HG03575 (cell line): ENCODE results near the gene GREB1L.
"Not testable (repeated sequence)": the region's sequence is repeated elsewhere in the genome, so short reads cannot be mapped to it uniquely, and the experiment has no call there.

Experiments used
- ATAC-seq: cut with Tn5 transposase; IDR thresholded peaks from one replicate; pipeline ENCODE4 v1.9.1; 2021; ENCODE audit not compliant: unreplicated experiment, insufficient number of reproducible peaks, low FRiP score; ENCODE audit errors: extremely low read depth

The GREB1L gene

GRCh38 chr18:21242141-21242779, at the start of gene GREB1L:
GREB1L (plus strand) TSS chr18:21242232; CDS start chr18:21383519, 141,287 bp downstream.
- no peak for ATAC-seq

GRCh38 chr18:21192308-21192624, 49.8 kb upstream of the GREB1L start:
- no peak for ATAC-seq

GRCh38 chr18:21194871-21195771, 46.9 kb upstream of the GREB1L start:
- ATAC-seq = no peak

GRCh38 chr18:21196426-21196825, 45.6 kb upstream of the GREB1L start:
- ATAC-seq = no peak

- no peak for ATAC-seq
Measured at GRCh38 chr18:21203126-21203525, 38.9 kb upstream of the GREB1L start.

- ATAC-seq = no peak
Measured at GRCh38 chr18:21203542-21204241, 38.3 kb upstream of the GREB1L start.

GRCh38 chr18:21205695-21206094, 36.3 kb upstream of the GREB1L start:
- ATAC-seq = no peak

- no peak for ATAC-seq
Measured at GRCh38 chr18:21210278-21210677, 31.8 kb upstream of the GREB1L start.

- ATAC-seq = no peak
Measured at GRCh38 chr18:21210784-21211183, 31.2 kb upstream of the GREB1L start.

GRCh38 chr18:21214409-21214808, 27.6 kb upstream of the GREB1L start:
- not testable (repeated sequence) for ATAC-seq

GRCh38 chr18:21215490-21215889, 26.5 kb upstream of the GREB1L start:
- ATAC-seq = no peak

- no peak for ATAC-seq
Measured at GRCh38 chr18:21218862-21219261, 23.2 kb upstream of the GREB1L start.

GRCh38 chr18:21230436-21230835, 11.6 kb upstream of the GREB1L start:
- ATAC-seq = no peak

- ATAC-seq = no peak
Measured at GRCh38 chr18:21241301-21242048, 557 bp upstream of the GREB1L start.

- no peak for ATAC-seq
Measured at GRCh38 chr18:21242780-21243401, 859 bp downstream of the GREB1L start.

GRCh38 chr18:21254576-21254975, 12.5 kb downstream of the GREB1L start:
- no peak for ATAC-seq

- no peak for ATAC-seq
Measured at GRCh38 chr18:21255211-21255610, 13.2 kb downstream of the GREB1L start.

GRCh38 chr18:21257386-21257785, 15.4 kb downstream of the GREB1L start:
- no peak for ATAC-seq

- ATAC-seq = no peak
Measured at GRCh38 chr18:21260621-21261020, 18.6 kb downstream of the GREB1L start.
